Cardiac muscle cell (in vitro differentiated cells and primary cell): Measurements from ENCODE around the gene HSPB2. TPM values are rescaled to one million over a fixed set of nuclear protein-coding genes. Genes with fewer than 3 reads are reported as not detected.
A peak's percentile ranks its signal among the peaks of the same experiment; 100 is the strongest.
"Not testable (repeated sequence)": the region's sequence is repeated elsewhere in the genome, so short reads cannot be mapped to it uniquely, and the experiment has no call there.

Source experiments
- DNase-seq, 2 donors: peaks; one replicate each; pipeline versions ENCODE4 v3.0.0 to v3.0.0-alpha.2; 2010 to 2017; ENCODE audit warnings: low read depth in 1 of 2, low spot score in 1 of 2
- H3K27ac ChIP-seq: fragments of 200-600 bp; sonication (generic); 2 replicates; pipeline ENCODE4 v1.5.1; 2016
- H3K27me3 ChIP-seq: fragments of 200-600 bp; sonication (generic); 2 replicates; pipeline ENCODE4 v1.6.0; 2016; ENCODE audit warnings: control low read depth
- H3K36me3 ChIP-seq: fragments of 200-600 bp; sonication (generic); 2 replicates; pipeline ENCODE4 v1.5.1; 2016; ENCODE audit warnings: control low read depth
- H3K4me1 ChIP-seq: fragments of 200-600 bp; sonication (generic); 2 replicates; pipeline ENCODE4 v1.8.1; 2017; ENCODE audit warnings: low read depth, mild to moderate bottlenecking, mixed run types
- H3K4me3 ChIP-seq: fragments of 200-600 bp; sonication (generic); 2 replicates; pipeline ENCODE4 v1.5.1; 2016; ENCODE audit warnings: mild to moderate bottlenecking
- H3K9me3 ChIP-seq: fragments of 200-600 bp; sonication (generic); 2 replicates; pipeline ENCODE4 v1.5.1; 2017; ENCODE audit warnings: low read depth, mild to moderate bottlenecking, control low read depth
- polyA plus RNA-seq: library from polyadenylated mRNA; unstranded; fragments of >200 nt; fragmentation: Nextera tagmentation; extraction: Ambion mirVana; gene quantifications from 2 replicates; pipeline ENCODE4 v1.2.1, GENCODE V29; 2016
- total RNA-seq: library from RNA; depleted of rRNA; stranded (reverse); fragments of >200 nt; gene quantifications from 2 replicates; pipeline ENCODE4 v1.2.3, GENCODE V29; 2016
- TF ChIP-seq, protein P1 (sequence below): IDR thresholded peaks from 2 replicates; pipeline ENCODE4 v1.5.1; 2012; ENCODE audit warnings: low read depth, mild to moderate bottlenecking, low read length

HSPB2 gene
- total and polyA plus RNA-seq, 2 experiments from 2014 or later, result 0.36 to 6.6 TPM

DNA sequence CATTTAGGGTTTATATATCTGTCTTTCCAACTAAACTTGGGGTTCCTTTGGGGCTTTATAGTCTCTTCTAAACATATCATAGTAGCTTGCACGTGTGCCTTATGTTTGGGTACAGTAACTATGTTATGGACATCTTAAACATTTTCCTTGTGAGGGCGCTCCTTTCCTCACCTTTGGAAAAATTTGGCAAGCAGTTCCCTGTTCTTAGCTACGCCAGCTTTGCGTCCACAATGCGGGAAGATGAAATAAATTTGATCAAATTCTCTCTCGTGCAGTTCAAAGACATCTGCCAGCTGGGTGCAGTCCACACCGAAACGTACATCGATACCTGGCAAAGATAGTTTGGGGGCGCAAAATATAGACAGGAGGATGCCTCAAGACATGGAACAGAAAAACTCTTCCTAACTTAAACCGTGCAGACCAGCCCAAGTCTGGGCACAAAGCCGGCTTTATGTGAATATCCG is 34.1 kb upstream of the HSPB2 start:
- TF ChIP-seq, protein P1, sequence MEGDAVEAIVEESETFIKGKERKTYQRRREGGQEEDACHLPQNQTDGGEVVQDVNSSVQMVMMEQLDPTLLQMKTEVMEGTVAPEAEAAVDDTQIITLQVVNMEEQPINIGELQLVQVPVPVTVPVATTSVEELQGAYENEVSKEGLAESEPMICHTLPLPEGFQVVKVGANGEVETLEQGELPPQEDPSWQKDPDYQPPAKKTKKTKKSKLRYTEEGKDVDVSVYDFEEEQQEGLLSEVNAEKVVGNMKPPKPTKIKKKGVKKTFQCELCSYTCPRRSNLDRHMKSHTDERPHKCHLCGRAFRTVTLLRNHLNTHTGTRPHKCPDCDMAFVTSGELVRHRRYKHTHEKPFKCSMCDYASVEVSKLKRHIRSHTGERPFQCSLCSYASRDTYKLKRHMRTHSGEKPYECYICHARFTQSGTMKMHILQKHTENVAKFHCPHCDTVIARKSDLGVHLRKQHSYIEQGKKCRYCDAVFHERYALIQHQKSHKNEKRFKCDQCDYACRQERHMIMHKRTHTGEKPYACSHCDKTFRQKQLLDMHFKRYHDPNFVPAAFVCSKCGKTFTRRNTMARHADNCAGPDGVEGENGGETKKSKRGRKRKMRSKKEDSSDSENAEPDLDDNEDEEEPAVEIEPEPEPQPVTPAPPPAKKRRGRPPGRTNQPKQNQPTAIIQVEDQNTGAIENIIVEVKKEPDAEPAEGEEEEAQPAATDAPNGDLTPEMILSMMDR, result no peak

GRCh38 chr11:111878849-111879636 is 33.5 kb upstream of the HSPB2 start, which contains the start of the genes CFAP68 and FDXACB1:
Gene CFAP68 (plus strand): TSS chr11:111879541. CDS start chr11:111879561, 20 bp downstream.
Gene FDXACB1 (minus strand): TSS chr11:111879165. CDS start chr11:111879132, 33 bp downstream.
- Histone ChIP-seq H3K9me3 (no peaks in the 10 kb centered on the region), H3K4me3 (peak within 1 kb of the TSS; percentile 55), H3K27me3 (no peaks in the 10 kb centered on the region), H3K36me3 (peaks cover 4% of the 10 kb centered on the region), H3K4me1 (peaks cover 7% of the 10 kb centered on the region), H3K27ac (peak within 1 kb of the TSS; percentile 96)
- peak; percentile 99 for DNase-seq
- TF ChIP-seq, protein P1, result peak; percentile 91

More for the DNA sequence above, 34.1 kb upstream of the HSPB2 start:
- no peaks in the 10 kb centered on the region for H3K36me3 ChIP-seq
- peaks cover 7% of the 10 kb centered on the region for H3K4me1 ChIP-seq
- H3K27ac ChIP-seq, result peak overlapping the region; percentile 96
- peak overlapping the region; percentile 55 for H3K4me3 ChIP-seq
- H3K27me3 ChIP-seq, result no peaks in the 10 kb centered on the region
- H3K9me3 ChIP-seq, result no peaks in the 10 kb centered on the region
- DNase-seq, result peak in 1 of 2 donors; percentile 35

DNA sequence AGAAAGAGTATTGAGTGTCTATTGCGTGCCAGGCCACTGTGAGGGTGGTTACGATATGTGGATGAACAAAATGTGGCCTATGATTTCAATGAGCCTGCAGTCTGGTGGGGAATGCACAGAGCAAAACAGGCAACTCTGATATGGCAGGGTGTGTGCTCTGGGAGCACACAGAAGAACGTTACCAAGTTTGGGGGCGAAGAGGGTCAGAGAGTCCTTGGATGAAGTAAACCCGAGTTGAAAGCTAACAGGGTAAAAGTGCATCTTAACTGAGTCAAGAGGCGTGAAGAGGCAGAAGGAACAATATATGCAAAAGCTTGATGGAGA is 32.9 kb upstream of the HSPB2 start:
- no peak for DNase-seq
- H3K36me3 ChIP-seq, result peaks cover 4% of the 10 kb centered on the region
- H3K9me3 ChIP-seq, result no peaks in the 10 kb centered on the region
- TF ChIP-seq, protein P1, result no peak
- peak overlapping the region; percentile 55 for H3K4me3 ChIP-seq
- no peaks in the 10 kb centered on the region for H3K27me3 ChIP-seq
- H3K4me1 ChIP-seq, result peaks cover 7% of the 10 kb centered on the region
- H3K27ac ChIP-seq, result peak overlapping the region; percentile 96

DNA sequence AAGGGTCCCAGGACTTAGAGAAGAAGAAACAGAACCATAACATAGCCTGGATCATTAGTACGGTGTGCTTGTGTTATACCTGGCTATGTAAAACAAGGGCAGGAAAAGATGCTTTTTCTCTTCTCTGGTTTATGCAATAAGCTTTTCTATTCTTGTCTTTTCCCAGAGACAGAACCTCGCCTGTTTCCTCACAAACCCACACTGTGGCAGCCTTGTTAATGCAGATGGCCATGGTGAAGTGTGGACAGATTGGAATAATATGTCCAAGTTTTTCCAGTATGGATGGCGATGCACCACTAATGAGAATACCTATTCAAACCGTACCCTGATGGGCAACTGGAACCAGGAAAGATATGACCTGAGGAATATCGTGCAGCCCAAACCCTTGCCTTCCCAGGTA is 30.3 kb upstream of the HSPB2 start:
- Histone ChIP-seq H3K27me3 (no peaks in the 10 kb centered on the region), H3K4me1 (peaks cover 7% of the 10 kb centered on the region), H3K36me3 (peaks cover 4% of the 10 kb centered on the region), H3K4me3 (no peak overlapping the region), H3K9me3 (no peaks in the 10 kb centered on the region), H3K27ac (no peak overlapping the region)
- TF ChIP-seq, protein P1, result no peak
- no peak for DNase-seq

DNA sequence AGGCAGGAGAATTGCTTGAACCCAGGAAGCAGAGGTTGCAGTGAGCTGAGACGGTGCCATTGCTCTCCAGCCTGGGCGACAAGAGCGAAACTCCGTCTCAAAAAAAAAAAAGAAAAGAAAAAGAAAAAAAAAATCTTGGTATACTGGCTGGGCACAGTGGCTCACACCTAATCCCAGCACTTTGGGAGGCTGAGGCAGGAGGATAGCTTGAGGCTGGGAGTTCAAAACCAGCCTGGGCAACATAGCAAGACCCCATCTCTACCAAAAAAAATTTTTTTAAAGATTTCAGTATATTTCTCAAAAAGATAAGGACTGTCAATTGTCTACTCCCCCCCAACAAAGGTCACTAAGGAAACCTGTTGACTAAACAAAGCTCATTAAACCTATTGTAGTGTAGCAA is 27.5 kb upstream of the HSPB2 start:
- H3K4me1 ChIP-seq, H3K36me3 ChIP-seq, H3K27ac ChIP-seq, DNase-seq, H3K4me3 ChIP-seq, H3K9me3 ChIP-seq, H3K27me3 ChIP-seq: not testable (repeated sequence)

GRCh38 chr11:111886032-111886431 is 26.5 kb upstream of the HSPB2 start:
- TF ChIP-seq, protein P1, result no peak
- no peak for DNase-seq
- H3K4me3 ChIP-seq, result no peak overlapping the region
- H3K9me3 ChIP-seq, result no peaks in the 10 kb centered on the region
- peaks cover 4% of the 10 kb centered on the region for H3K36me3 ChIP-seq
- H3K27ac ChIP-seq, result no peak overlapping the region
- no peaks in the 10 kb centered on the region for H3K4me1 ChIP-seq
- H3K27me3 ChIP-seq, result no peaks in the 10 kb centered on the region
